ENCODE results near the gene ASXL2.

DNA sequence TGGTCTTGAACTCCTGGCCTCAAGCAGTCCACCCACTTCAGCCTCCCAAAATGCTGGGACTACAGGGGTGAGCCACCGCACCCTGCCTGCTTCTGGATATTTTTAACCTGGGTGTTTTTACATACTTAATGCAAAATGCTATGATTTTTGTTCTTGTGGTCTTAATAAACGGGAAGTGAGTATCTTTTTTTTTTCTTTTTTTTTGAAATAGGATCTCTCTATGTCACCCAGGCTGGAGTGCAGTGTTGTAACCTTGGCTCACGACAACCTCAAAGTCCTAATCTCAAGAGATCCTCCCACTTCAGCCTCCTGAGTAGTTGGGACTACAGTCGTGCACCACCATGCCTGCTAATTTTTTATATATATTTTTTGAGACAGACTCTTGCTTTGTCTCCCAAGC lies 19.2 kb upstream of the ASXL2 start:
- TF ChIP-seq CSDC2 (CRISPR knock-in tag; IDR thresholded peaks at IDR 0.05) = no peak
- TF ChIP-seq ISL1 (CRISPR knock-in tag; IDR thresholded peaks at IDR 0.05) = no peak
- TF ChIP-seq, protein P1, sequence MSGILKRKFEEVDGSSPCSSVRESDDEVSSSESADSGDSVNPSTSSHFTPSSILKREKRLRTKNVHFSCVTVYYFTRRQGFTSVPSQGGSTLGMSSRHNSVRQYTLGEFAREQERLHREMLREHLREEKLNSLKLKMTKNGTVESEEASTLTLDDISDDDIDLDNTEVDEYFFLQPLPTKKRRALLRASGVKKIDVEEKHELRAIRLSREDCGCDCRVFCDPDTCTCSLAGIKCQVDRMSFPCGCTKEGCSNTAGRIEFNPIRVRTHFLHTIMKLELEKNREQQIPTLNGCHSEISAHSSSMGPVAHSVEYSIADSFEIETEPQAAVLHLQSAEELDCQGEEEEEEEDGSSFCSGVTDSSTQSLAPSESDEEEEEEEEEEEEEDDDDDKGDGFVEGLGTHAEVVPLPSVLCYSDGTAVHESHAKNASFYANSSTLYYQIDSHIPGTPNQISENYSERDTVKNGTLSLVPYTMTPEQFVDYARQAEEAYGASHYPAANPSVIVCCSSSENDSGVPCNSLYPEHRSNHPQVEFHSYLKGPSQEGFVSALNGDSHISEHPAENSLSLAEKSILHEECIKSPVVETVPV (CRISPR knock-in tag; IDR thresholded peaks at IDR 0.05) = no peak

Measured in SK-N-SH treated with all-trans-retinoic acid at 6 μM for 48 hours (cell line).